Glutamatergic neuron (in vitro differentiated cells): ENCODE measurements around the gene SPOCK1. TPM values are rescaled to one million over a fixed set of nuclear protein-coding genes. Genes with fewer than 3 reads are reported as not detected.

Source experiments
- DNase-seq: peaks from one replicate; pipeline ENCODE4 v3.0.0; 2022
- H3K27ac Mint-ChIP-seq: one replicate; pipeline ENCODE4 v1.8.0; 2020; ENCODE audit warnings: mild to moderate bottlenecking, mixed read lengths, inconsistent platforms; ENCODE audit not compliant: unreplicated experiment
- H3K27me3 Mint-ChIP-seq: one replicate; pipeline ENCODE4 v1.8.0; 2020; ENCODE audit warnings: mild to moderate bottlenecking, moderate library complexity, mixed read lengths, inconsistent platforms; ENCODE audit not compliant: unreplicated experiment
- H3K36me3 Mint-ChIP-seq: one replicate; pipeline ENCODE4 v1.8.0; 2020; ENCODE audit warnings: mild to moderate bottlenecking, mixed read lengths, inconsistent platforms; ENCODE audit not compliant: unreplicated experiment
- H3K4me1 Mint-ChIP-seq: one replicate; pipeline ENCODE4 v1.8.0; 2020; ENCODE audit warnings: mild to moderate bottlenecking, low read depth, mixed read lengths, inconsistent platforms; ENCODE audit not compliant: unreplicated experiment
- H3K4me3 Mint-ChIP-seq: one replicate; pipeline ENCODE4 v1.8.0; 2020; ENCODE audit warnings: mild to moderate bottlenecking, mixed read lengths, inconsistent platforms; ENCODE audit not compliant: unreplicated experiment
- H3K9me3 Mint-ChIP-seq: one replicate; pipeline ENCODE4 v1.8.0; 2020; ENCODE audit warnings: mild to moderate bottlenecking, moderate library complexity, mixed read lengths, inconsistent platforms; ENCODE audit not compliant: unreplicated experiment
- CTCF ChIP-seq: fragments of 200-600 bp; sonication (generic); IDR thresholded peaks from one replicate; pipeline ENCODE4 v1.5.0; 2021; ENCODE audit not compliant: partially characterized antibody, unreplicated experiment
- total RNA-seq: library from RNA; stranded (reverse); fragmentation: NEBNext Ultra II Directional; extraction: Animal tissue kit (Norgen Biotek cat#: 25700); gene quantifications from one replicate; pipeline ENCODE4 v1.2.1, GENCODE V29; 2021; ENCODE audit not compliant: unreplicated experiment

SPOCK1 gene
- total RNA-seq, 1 donor from 2014 or later: 25.4 TPM

- TF ChIP-seq CTCF: no peak
- no peaks in the 10 kb centered on the region for H3K36me3 Mint-ChIP-seq
- peaks cover 1% of the 10 kb centered on the region for H3K9me3 Mint-ChIP-seq
- peaks cover 13% of the 10 kb centered on the region for H3K4me1 Mint-ChIP-seq
- no peak overlapping the region for H3K4me3 Mint-ChIP-seq
- H3K27me3 Mint-ChIP-seq: peaks cover 5% of the 10 kb centered on the region
- no peak for DNase-seq
- H3K27ac Mint-ChIP-seq: no peak overlapping the region
These were observed 95.3 kb downstream of the SPOCK1 start for GRCh38 chr5:137403869-137404268.

- H3K27ac Mint-ChIP-seq: no peak overlapping the region
- no peak for TF ChIP-seq CTCF
- peaks cover 3% of the 10 kb centered on the region for H3K27me3 Mint-ChIP-seq
- H3K9me3 Mint-ChIP-seq: peaks cover 1% of the 10 kb centered on the region
- H3K4me3 Mint-ChIP-seq: no peak overlapping the region
- no peaks in the 10 kb centered on the region for H3K36me3 Mint-ChIP-seq
- peaks cover 11% of the 10 kb centered on the region for H3K4me1 Mint-ChIP-seq
- no peak for DNase-seq
These were observed 96.5 kb downstream of the SPOCK1 start for GRCh38 chr5:137402436-137403187.

- Mint-ChIP-seq H3K4me3 (peak overlapping the region; percentile 18), H3K36me3 (no peaks in the 10 kb centered on the region), H3K27ac (no peak overlapping the region), H3K27me3 (peaks cover 3% of the 10 kb centered on the region), H3K9me3 (peaks cover 1% of the 10 kb centered on the region), H3K4me1 (peaks cover 6% of the 10 kb centered on the region)
- no peak for DNase-seq
- TF ChIP-seq CTCF: no peak
These were observed 97.2 kb downstream of the SPOCK1 start for GRCh38 chr5:137401946-137402345.

- TF ChIP-seq CTCF: no peak
- no peak for DNase-seq
- Mint-ChIP-seq H3K4me3 (no peak overlapping the region), H3K27me3 (peaks cover 2% of the 10 kb centered on the region), H3K9me3 (peaks cover 1% of the 10 kb centered on the region), H3K27ac (no peak overlapping the region), H3K4me1 (peaks cover 6% of the 10 kb centered on the region), H3K36me3 (no peaks in the 10 kb centered on the region)
These were observed 98.6 kb downstream of the SPOCK1 start for GRCh38 chr5:137400571-137400970.

GRCh38 chr5:137399911-137400310, 99.2 kb downstream of the SPOCK1 start:
- no peaks in the 10 kb centered on the region for H3K36me3 Mint-ChIP-seq
- no peak overlapping the region for H3K4me3 Mint-ChIP-seq
- H3K27ac Mint-ChIP-seq: no peak overlapping the region
- no peak for DNase-seq
- H3K27me3 Mint-ChIP-seq: no peaks in the 10 kb centered on the region
- peaks cover 1% of the 10 kb centered on the region for H3K9me3 Mint-ChIP-seq
- peaks cover 6% of the 10 kb centered on the region for H3K4me1 Mint-ChIP-seq
- no peak for TF ChIP-seq CTCF
